H7 (cell line): Measurements from ENCODE around the gene PIGK. TPM values are rescaled to one million over a fixed set of nuclear protein-coding genes. Genes with fewer than 3 reads are reported as not detected.

Source experiments
- DNase-seq: peaks from one replicate; pipeline ENCODE4 v3.0.0; 2012
- H3K27me3 ChIP-seq: 2 replicates; pipeline ENCODE4 v1.6.0; 2011; ENCODE audit warnings: mild to moderate bottlenecking, low read length; ENCODE audit not compliant: control insufficient read depth, insufficient read depth
- H3K36me3 ChIP-seq: replicated peaks from 2 replicates; pipeline ENCODE4 v1.5.1; 2011; ENCODE audit warnings: low read length; ENCODE audit not compliant: control insufficient read depth, insufficient read depth
- H3K4me3 ChIP-seq: 2 replicates; pipeline ENCODE4 v1.5.1; 2011; ENCODE audit warnings: low read depth, mild to moderate bottlenecking, control low read depth, low read length, moderate library complexity; ENCODE audit not compliant: insufficient read depth
- total RNA-seq: library from RNA; depleted of rRNA; stranded (reverse); fragments of >200 nt; shearing (Covaris generic); gene quantifications from 2 replicates; pipeline ENCODE4 v1.2.3, GENCODE V29; 2014; rRNA removed

PIGK gene
- total RNA-seq = 18.4 and 30.7 TPM in 2 replicates

GRCh38 chr1:77219166-77219887, at the start of gene PIGK:
PIGK (minus strand) TSS chr1:77219430; CDS start chr1:77219402, 28 bp downstream.
- Histone ChIP-seq H3K36me3 (no peaks in the 10 kb centered on the region; the same call in 1 of the 2 replicates), H3K27me3 (no peaks in the 10 kb centered on the region), H3K4me3 (peak within 1 kb of the TSS; percentile 81)
- DNase-seq = peak; percentile 54

- H3K27me3 ChIP-seq = peaks cover 37% of the 10 kb centered on the region; the same call in 1 of the 2 replicates
- H3K36me3 ChIP-seq = no peaks in the 10 kb centered on the region
- H3K4me3 ChIP-seq = no peak overlapping the region
- no peak for DNase-seq
Measured at GRCh38 chr1:77267035-77267434, 47.8 kb upstream of the PIGK start.

GRCh38 chr1:77265180-77265579, 46.0 kb upstream of the PIGK start:
- peaks cover 34% of the 10 kb centered on the region; the same call in 1 of the 2 replicates for H3K27me3 ChIP-seq
- no peaks in the 10 kb centered on the region for H3K36me3 ChIP-seq
- H3K4me3 ChIP-seq = no peak overlapping the region
- peak; percentile 55 for DNase-seq

- no peak for DNase-seq
- Histone ChIP-seq H3K27me3 (peaks cover 38% of the 10 kb centered on the region; the same call in 1 of the 2 replicates), H3K4me3 (no peak overlapping the region), H3K36me3 (no peaks in the 10 kb centered on the region)
Measured at GRCh38 chr1:77263708-77264107, 44.5 kb upstream of the PIGK start.

GRCh38 chr1:77253211-77253610, 34.0 kb upstream of the PIGK start:
- Histone ChIP-seq H3K27me3 (no peaks in the 10 kb centered on the region; the same call in 1 of the 2 replicates), H3K4me3 (no peak overlapping the region), H3K36me3 (no peaks in the 10 kb centered on the region)
- no peak for DNase-seq

- Histone ChIP-seq H3K36me3 (no peaks in the 10 kb centered on the region), H3K4me3 (no peak overlapping the region), H3K27me3 (no peaks in the 10 kb centered on the region; the same call in 1 of the 2 replicates)
- DNase-seq = no peak
Measured at GRCh38 chr1:77250126-77250525, 30.9 kb upstream of the PIGK start.

GRCh38 chr1:77245830-77246229, 26.6 kb upstream of the PIGK start:
- no peak overlapping the region for H3K4me3 ChIP-seq
- H3K36me3 ChIP-seq = no peaks in the 10 kb centered on the region
- DNase-seq = no peak
- no peaks in the 10 kb centered on the region for H3K27me3 ChIP-seq

GRCh38 chr1:77239311-77239710, 20.1 kb upstream of the PIGK start:
- no peak for DNase-seq
- Histone ChIP-seq H3K27me3 (no peaks in the 10 kb centered on the region), H3K4me3 (no peak overlapping the region), H3K36me3 (no peaks in the 10 kb centered on the region)

GRCh38 chr1:77238462-77238861, 19.2 kb upstream of the PIGK start:
- no peak overlapping the region for H3K4me3 ChIP-seq
- no peak for DNase-seq
- H3K36me3 ChIP-seq = no peaks in the 10 kb centered on the region
- H3K27me3 ChIP-seq = no peaks in the 10 kb centered on the region

- DNase-seq = no peak
- Histone ChIP-seq H3K4me3 (no peak overlapping the region), H3K36me3 (no peaks in the 10 kb centered on the region), H3K27me3 (no peaks in the 10 kb centered on the region)
Measured at GRCh38 chr1:77234943-77235342, 15.7 kb upstream of the PIGK start.

GRCh38 chr1:77234096-77234495, 14.9 kb upstream of the PIGK start:
- H3K4me3 ChIP-seq = no peak overlapping the region
- no peaks in the 10 kb centered on the region for H3K36me3 ChIP-seq
- H3K27me3 ChIP-seq = no peaks in the 10 kb centered on the region
- DNase-seq = no peak

- no peak overlapping the region for H3K4me3 ChIP-seq
- DNase-seq = no peak
Measured at GRCh38 chr1:77232829-77233228, 13.6 kb upstream of the PIGK start.

GRCh38 chr1:77230051-77230450, 10.8 kb upstream of the PIGK start:
- Histone ChIP-seq H3K27me3 (no peaks in the 10 kb centered on the region), H3K4me3 (no peak overlapping the region), H3K36me3 (no peaks in the 10 kb centered on the region)
- no peak for DNase-seq

More at GRCh38 chr1:77232829-77233228, 13.6 kb upstream of the PIGK start:
- Histone ChIP-seq H3K36me3 (no peaks in the 10 kb centered on the region), H3K27me3 (no peaks in the 10 kb centered on the region)

GRCh38 chr1:77228836-77229235, 9.6 kb upstream of the PIGK start:
- Histone ChIP-seq H3K27me3 (no peaks in the 10 kb centered on the region), H3K4me3 (no peak overlapping the region), H3K36me3 (no peaks in the 10 kb centered on the region)
- DNase-seq = no peak

- Histone ChIP-seq H3K36me3 (no peaks in the 10 kb centered on the region), H3K27me3 (no peaks in the 10 kb centered on the region), H3K4me3 (no peak overlapping the region)
- no peak for DNase-seq
Measured at GRCh38 chr1:77227381-77227780, 8.2 kb upstream of the PIGK start.
